LNCAP (cell line): ENCODE measurements around the gene CLEC16A.

Experiments
- CTCF ChIP-seq: fragments of 450-650 bp; IDR thresholded peaks from 2 replicates; pipeline ENCODE4 v1.5.1; 2017; ENCODE audit warnings: mild to moderate bottlenecking

The CLEC16A gene

GRCh38 chr16:11105038-11105903 is 160.9 kb downstream of the CLEC16A start:
- no peak for TF ChIP-seq CTCF

GRCh38 chr16:11106726-11107125 is 162.4 kb downstream of the CLEC16A start:
- no peak for TF ChIP-seq CTCF

GRCh38 chr16:11107780-11108465 is 163.6 kb downstream of the CLEC16A start:
- TF ChIP-seq CTCF: no peak

- no peak for TF ChIP-seq CTCF
These were observed 164.1 kb downstream of the CLEC16A start for GRCh38 chr16:11108466-11108805.

- no peak for TF ChIP-seq CTCF
These were observed 165.2 kb downstream of the CLEC16A start for GRCh38 chr16:11109566-11109965.

GRCh38 chr16:11111150-11111549 is 166.8 kb downstream of the CLEC16A start:
- TF ChIP-seq CTCF: no peak

- TF ChIP-seq CTCF: no peak
These were observed 167.7 kb downstream of the CLEC16A start for GRCh38 chr16:11111856-11112634.
